NCI-H2171 (cell line): ENCODE data around the gene GABRD.

Experiments
- DNase-seq: peaks from one replicate; lab custom pipeline; 2025; lab: John Stamatoyannopoulos, UW

GABRD gene

GRCh38 chr1:2053784-2054376, 34.7 kb downstream of the GABRD start:
- no peak for DNase-seq

DNA sequence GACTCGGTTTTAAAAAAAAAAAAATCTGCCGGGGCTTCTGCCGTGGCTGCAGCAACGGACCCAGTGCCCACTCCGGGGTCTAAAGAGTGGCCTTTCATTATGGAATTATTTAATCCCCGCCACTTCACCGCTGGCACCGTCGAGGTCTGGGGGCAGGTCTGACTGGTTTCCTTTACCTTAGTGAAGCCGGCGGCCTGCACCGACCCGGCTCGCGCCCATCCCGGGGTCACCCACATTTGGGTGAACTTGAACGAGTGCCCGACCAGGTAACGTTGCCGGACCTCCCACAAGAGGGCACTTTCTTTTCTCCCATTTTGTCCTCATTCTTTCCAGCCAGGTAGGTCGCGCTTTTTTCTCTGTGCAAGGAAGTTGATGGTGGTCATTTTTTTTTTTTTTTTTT, 35.4 kb downstream of the GABRD start:
- DNase-seq: no peak

- no peak for DNase-seq
Measured at GRCh38 chr1:2055911-2056575, 36.9 kb downstream of the GABRD start.

GRCh38 chr1:2056955-2057590, 37.9 kb downstream of the GABRD start:
- no peak for DNase-seq

DNA sequence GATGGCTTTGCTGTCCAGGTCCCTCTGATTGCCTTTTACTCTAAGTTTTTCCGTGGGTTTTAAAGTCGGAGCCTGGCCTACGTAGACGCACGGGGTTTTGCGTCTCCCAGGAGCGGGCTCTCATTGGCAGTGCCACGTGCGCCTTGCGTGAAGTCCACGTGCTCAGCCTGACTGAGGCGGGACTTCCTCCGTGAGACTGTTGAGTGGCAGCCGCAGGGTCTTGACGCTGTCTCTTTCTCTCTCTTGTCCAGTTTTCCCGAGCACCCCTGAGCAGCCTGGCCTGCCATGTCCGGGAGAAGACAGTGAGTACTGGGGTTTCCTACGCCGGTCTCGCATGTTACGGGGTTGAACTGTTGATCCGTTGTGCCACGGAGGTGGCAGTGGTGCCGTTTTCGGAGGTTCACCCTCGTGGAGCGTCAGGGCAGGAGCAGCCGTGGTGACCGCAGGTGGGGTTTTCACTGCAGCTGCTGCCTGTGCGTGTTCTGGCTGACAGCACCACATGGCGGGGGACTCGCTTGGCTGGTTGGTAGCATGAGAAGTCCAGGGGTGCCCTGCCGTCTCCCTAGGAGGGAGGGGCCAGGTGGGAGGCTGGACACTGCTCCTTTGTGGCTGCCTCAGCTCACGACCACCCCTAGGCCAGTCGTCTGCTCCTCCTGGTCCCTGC, 40.3 kb downstream of the GABRD start:
- no peak for DNase-seq

DNA sequence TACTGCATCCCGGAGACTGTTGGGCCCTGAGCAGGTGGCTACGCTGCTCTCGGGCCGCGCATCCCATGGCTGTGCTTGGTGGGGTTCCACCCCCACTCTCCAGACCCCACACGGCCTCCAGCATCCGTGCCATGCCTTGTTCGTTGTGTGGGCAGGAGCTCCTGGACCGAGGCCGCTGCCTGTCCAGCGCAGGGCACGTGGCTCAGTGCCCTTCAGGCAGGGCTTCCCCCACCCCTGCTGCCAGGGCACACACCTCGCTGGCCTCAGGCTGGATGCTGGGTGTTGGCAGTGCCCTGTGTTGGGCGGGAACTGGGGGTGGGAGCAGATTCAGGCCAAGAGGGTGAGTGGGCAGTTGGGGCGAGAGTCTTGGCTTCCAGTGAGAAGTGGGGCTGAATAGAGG, 40.9 kb downstream of the GABRD start:
- no peak for DNase-seq

DNA sequence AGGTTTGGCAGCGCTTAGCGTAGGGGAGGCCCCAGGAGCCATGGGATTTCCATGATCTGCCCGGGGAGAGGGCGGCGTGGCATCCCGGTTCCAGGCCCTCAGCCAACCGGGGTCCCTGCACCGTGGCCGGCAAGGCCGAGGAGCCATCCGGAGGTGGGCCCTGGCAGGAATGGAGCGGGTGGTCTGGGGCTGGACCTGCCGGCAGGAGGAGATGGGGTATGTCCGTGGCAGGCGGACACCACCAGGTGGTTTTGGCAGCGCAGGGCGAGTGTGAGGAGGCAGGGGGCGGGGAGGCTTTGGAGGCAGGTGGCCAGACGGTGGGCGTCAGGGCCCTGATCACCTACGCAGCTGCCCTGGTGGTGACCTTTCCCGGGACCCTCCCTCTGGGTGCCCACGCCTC, 41.4 kb downstream of the GABRD start:
- no peak for DNase-seq

- no peak for DNase-seq
Measured at GRCh38 chr1:2061065-2061778, 42.1 kb downstream of the GABRD start.

- DNase-seq: no peak
Measured at GRCh38 chr1:2065699-2066098, 46.6 kb downstream of the GABRD start.

GRCh38 chr1:2067393-2067792, 48.2 kb downstream of the GABRD start:
- DNase-seq: no peak

DNA sequence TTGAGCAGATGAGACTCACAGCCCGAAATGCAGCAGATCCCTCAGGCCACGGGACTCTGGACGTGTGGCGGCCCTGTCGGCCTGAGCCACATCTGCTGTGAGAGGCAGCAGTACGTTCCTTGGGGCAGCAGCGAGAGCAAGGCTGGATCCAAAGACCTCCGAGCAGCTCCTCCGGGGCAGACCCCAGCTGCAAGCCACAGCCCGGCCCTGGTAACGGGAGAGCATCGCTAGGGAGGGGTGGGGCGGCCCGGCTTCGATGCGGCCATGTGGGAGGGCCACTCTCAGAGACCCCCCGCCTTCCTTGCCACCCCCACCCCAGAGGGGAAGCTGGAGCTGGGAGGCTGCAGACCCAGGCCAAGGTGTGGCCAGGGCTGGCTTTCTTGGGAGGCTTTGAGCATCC, 48.8 kb downstream of the GABRD start:
- DNase-seq: no peak

GRCh38 chr1:2068951-2069350, 49.8 kb downstream of the GABRD start:
- no peak for DNase-seq

- no peak for DNase-seq
Measured at GRCh38 chr1:2070016-2070415, 50.9 kb downstream of the GABRD start.

DNA sequence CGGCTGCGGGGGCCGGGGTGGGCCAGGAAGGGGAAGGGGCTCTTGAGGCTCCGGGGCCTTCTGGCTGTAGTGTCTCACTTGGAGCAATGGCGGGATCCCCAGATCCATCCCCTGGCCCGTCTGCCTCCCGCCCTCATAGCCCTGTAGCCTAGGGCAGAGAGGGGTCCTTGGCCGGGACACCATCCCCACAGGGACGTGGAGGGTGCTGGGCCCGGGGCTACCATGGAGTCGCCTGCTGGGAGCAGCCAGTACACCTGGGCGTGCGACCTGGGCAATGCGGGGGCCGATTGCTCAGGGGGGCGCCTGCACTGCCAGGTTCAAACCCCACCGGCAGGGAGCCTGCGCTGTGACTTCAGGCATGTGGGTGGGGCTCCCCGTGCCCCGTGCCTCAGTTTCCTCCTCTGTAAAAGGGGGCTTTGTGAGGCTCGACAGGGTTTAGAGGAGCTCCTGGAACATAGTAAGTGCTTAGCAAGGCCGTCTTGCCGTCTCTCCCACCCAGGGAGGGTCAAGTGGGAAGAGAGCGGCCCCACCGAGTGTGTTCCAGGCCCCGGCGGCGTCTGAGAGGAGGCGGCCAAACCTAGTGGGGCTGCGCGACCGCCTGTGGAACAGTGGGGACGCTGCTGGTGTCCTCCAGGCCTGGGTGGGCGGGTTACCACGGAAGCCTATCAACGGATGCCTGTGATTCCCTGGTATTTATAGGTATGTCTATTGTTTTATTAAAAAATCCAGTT, 51.8 kb downstream of the GABRD start:
- DNase-seq: no peak

DNA sequence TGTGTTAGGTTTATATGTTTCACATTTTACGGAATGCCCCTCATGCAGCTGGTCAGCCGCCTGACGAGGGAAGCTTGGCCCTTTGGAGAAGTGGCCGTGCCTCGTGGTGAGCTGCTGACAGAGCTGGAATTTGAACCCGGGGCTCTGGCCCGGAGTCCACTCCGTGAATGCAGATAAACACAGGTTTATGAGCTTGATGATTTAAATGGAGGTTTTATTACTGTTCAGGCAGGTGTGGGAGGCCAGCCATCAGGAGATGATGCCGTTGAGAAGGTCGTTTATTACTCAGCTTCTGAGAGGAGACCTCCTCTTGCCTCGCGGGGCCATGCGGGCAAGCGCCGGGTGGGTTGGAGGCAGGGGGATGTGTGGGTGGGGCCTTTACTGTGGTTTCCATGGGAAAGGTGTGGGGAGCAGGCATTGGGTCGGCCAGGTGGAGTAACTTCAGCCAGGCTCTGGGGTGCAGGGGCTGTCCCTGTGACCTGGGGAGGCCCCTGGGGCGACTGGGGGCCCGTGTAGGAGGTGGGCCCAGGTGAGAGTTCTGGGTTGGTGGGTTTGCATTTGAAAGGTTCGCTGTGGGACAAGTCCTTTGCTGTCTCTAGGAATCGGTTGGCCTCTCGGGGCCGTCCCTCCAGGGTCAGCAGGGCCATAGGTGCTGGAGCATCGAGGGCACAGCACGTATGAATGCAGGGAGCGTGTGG, 53.1 kb downstream of the GABRD start:
- no peak for DNase-seq

DNA sequence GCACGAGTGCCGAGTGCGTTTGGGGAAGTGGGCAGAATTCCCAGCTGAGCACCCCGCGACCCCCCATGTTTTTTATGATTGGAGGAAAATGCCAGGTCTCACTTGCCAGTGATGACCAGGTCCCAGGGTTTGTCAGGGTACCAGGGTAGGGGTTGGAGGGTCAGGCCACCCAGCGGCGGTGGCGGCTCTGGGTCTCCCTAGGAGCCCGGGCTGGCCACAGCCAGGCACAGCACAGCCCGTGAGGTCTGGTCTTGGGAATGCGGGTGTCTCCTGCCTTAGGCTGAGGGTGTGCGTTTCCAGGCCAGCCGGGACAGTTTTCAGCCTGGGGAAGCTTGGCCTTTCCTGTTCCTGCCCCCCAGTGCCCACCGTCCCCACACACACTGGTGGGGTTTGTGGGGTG, 53.7 kb downstream of the GABRD start:
- DNase-seq: no peak

DNA sequence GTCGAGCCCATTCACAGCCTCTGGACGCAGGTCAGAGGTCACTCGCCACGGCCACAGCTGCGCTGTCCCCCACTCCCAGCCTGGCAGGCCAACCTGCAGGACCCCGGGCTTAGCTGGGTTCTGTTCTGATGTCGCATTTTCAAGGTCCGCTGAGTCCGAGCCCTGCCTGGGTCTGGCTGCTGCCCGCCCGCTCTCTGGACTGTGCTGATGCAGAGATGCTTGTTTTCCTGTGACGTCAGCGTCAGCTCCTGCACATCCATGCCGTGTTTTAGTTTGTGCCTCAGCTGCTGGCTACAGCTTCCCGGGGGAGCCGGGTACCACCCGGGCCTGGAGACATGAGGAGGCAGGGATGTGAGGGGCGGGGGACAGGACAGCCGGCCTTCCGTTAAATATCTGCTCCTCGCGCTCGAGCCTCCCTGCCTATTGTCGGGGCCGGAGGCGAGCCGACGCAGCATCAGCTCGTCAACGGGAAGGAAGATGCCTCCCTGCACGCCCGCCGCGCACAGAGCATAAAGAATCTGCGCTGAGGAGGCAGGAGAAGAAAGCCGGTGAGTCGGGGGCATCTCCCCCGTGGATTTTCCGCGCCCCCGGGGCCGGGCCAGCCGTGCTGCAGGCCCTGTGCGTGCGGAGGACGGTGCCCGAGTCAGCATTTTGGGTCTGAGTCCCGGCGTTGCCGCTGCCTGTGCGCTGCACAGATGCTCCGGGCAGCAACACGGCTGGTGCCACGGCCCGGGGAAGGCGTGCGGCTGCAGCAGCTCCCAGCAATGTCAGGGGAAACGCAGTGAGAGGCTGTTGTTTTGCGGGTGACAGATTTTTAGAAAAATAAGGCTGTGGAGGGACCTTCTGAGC, 54.5 kb downstream of the GABRD start:
- peak; percentile 20 for DNase-seq

DNA sequence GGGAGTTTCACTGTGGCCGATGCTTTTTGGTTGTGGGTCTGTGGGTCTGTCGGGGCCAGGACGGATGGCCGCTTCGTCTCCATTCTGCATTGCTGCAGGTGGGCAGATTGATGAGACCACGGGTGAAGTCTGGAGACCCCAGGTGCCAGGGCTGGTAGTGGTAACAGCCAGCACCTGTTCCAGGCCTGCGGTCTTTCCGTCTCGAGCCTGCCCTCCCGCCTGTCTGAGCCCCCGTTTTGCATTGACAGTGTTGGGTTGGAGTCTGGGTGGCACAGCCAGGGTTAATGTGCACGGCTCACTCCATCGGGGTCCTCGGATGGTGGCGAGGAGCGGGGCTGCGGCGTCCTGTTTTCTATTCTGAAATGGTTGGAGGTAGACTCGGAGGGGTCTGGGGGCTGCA, 55.3 kb downstream of the GABRD start:
- no peak for DNase-seq

DNA sequence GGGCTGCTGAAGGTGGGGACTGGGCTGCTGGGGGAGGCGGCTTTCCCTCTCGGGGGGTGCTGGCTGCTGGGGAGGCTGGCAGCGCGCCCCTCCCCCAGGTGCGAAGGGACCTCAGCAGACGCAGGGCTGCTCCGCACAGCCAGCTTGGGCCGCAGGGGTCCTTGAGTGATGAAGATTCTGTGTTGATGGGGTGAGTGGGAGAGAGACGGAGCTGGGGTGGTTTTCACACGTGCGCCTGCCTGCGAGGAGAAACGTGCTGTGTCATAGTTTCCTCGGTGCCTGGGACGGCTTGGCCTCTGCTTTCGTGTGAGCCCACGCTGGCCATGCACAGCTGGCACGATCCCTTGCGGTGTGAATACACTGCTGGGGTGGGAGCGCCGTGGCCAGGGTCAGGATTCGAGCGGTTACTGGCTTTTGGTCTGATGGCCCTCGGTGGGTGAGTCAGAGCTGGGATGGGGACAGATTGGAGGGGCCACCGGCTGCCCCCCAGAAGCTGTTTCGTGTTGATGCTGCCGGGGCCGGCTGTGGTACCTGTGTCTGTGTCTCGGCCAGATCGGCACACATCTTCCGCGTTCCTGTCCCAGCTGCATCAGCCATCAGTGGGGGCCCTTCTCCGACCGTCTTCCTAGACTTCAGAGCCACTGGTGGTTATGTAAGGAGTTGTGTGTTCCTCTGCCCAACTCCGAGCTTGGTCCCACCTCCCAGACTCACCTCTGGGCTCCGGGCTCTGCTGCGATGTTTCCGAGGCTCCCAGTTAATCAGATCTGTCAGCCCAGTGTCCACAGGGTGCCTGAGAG, 56.0 kb downstream of the GABRD start:
- no peak for DNase-seq
